ENCODE data around the gene CCL23.
"Not testable (repeated sequence)": the region's sequence is repeated elsewhere in the genome, so short reads cannot be mapped to it uniquely, and the experiment has no call there.

Gene CCL23, protein sequence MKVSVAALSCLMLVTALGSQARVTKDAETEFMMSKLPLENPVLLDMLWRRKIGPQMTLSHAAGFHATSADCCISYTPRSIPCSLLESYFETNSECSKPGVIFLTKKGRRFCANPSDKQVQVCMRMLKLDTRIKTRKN

GRCh38 chr17:36017799-36018198 is at the start of gene CCL23:
TSS of gene CCL23 (minus strand) at chr17:36017972. CDS start at chr17:36017897, 75 bp downstream.
- DNase-seq, result no peak

GRCh38 chr17:36066365-36066985 is 48.7 kb upstream of the CCL23 start:
- DNase-seq, result no peak

DNA sequence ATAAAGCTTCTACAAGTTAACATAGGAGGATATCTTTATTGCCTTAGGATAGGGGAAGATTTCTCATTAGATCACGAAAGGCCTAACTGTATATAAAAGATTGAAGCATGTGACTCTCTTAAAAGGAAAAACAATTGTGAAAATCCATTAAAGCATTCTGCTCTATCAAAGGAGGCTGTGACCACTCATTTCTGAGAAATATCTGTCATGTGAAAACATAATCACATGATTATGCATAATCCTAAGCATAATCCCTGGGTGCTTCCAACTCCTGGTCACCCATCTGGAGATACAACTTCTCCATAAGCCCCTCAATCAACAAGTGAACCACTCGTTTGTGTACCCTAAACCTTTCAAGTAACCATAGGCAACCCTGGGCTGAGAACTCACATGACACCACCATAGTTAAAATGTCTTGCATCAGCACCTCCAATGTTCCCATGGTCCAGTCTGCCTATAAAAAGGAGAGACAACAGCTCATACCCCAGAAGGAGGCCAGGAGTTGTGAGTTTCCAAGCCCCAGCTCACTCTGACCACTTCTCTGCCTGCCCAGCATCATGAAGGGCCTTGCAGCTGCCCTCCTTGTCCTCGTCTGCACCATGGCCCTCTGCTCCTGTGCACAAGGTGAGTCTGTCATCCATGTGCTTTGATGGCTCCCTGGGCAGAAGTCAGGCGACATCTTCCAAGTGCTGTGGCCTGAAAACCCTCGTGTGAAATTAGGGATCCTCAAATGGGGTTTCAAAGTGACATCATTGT is 46.2 kb upstream of the CCL23 start, which contains the start of gene CCL18:
Gene CCL18 (plus strand): TSS at position 487 of the 756 bp plus-strand sequence. CDS start 71 bp downstream, at position 558.
- DNase-seq, result no peak

- DNase-seq, result no peak
Measured at GRCh38 chr17:36060816-36061215, 43.0 kb upstream of the CCL23 start.

DNA sequence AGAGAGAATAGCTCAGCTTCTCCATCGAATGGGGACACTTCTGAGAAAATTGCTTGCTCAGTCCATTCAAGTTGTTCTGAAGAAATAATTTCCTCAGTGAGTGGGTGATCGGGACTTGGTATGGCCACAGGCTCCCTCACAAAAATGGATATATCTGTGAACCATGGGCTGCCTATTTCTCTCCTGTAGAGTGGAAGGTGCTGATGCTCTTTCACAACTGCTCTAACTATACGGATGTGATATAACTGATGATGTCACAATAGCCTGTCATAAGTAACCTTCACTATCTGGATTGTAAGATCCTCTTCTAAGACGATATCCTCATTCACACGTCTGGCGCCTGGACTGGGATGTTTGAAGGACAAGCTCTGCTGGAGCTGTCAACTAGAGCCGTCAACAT is 41.6 kb upstream of the CCL23 start:
- no peak for DNase-seq

DNA sequence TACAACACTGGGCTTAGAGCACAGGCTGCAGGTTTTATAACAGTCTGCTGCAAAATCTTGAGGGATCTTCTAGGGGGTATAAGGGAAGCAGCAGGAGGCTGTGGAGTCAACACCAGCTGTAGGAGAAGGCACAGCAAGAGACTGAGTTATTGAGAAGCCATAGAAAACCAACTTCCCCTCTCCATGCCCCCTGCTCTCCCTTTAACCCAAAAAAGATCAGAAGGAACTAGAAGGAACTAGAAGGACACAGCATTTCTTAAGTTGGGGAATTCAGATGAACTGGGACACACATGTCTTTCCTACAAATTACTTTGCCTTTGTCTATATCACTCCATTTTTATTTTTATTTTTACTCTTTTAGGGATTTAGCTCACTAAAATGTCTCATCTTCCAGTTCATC is 40.1 kb upstream of the CCL23 start:
- no peak for DNase-seq

- no peak for DNase-seq
Measured at GRCh38 chr17:36055921-36056520, 38.2 kb upstream of the CCL23 start.

DNA sequence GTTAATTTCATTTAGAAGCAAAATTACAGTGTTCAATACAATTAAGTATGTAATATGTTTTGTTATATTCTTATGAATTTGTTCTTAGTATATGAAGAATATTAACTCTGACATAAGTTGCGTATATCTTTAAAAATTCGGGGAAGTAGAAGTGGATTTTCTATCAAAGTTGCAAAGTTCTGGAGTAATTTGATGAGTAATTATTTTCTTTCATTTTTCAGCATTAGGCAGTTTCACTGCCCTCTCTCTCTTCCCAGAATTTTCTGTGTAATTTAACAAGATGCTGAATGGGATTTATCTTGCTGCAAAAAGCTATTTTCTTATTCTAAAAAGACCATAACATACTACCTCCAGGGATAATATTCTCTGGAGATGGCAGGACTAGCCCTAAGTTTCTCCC is 37.4 kb upstream of the CCL23 start:
- no peak for DNase-seq

GRCh38 chr17:36049643-36050042 is 31.9 kb upstream of the CCL23 start:
- DNase-seq, result no peak

- DNase-seq, result no peak
Measured at GRCh38 chr17:36048066-36048465, 30.3 kb upstream of the CCL23 start.

DNA sequence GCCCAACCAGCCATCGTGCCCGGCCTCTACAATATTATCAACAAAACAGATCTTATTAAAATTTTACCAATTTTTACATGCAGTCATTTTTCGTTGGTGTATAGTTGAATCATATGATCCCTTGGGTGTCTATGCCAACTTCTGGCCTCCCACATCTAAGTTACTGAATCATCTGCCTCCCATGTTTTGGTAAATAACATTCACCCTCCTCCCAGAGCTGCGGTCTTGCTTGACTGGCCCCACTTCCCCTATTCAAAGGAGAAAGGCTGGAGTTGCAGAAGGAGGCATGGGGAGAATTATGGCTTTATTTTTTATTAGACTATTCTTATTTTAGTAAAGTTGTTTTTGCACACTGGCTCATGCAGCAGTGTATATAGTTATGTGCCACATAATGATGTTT is 18.5 kb upstream of the CCL23 start:
- DNase-seq, result peak; percentile 61 to 62

GRCh38 chr17:36034127-36034526 is 16.4 kb upstream of the CCL23 start:
- peak; percentile 4 to 11 for DNase-seq

DNA sequence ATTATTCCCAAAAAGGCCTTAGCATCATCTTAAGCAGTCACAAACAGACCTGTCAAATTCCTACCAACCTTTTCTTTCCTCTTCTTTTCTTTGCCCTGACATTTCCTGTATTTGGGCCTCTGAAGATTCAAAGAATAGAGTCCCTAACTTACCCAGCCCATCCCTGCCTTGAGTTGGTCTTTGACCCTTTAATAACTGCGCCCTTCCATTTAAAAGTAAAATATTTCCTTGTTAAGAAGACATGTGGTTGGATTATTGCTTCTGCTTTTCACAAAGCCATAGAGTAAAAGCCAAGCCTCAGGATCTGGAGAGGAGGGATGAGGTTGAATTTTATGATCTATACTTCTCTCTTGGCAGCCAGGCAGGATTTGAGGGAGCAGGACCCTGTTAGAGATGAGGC is 13.2 kb upstream of the CCL23 start:
- no peak for DNase-seq

GRCh38 chr17:36027761-36028160 is 10.0 kb upstream of the CCL23 start:
- no peak for DNase-seq

DNA sequence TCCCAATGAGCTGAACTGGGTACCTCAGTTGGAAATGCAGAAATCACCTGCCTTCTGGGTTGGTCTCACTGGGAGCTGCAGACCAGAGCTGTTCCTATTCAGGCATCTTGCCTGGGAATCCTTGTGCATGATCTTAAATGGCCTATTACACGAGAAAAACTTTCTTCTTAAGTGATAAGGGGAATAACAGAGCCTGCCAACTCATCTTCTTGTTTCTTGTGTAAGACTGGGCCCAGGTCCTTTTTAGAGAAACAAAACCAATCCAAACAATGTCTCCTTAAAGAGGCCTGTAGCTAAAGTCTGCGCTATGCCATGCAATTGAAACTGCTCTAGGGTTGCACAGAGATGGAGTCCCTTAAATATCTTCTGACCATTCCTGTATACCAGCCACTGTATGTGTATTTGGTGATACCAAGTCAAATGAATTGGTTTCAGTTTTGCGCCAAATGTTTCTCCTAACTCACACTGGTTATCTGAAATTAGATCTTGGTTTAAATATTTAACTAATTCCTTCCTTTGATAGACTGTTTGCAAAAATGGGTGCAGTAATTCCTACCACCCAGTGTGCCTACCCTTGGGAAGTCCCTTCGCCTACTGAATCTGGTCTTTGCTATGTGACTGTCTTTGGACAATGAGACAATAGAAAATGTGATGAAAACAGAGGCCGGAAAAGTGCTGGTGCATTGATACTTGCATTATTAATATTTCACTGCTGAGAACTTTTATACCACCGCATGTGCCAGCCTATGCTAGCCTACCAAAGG is 6.5 kb upstream of the CCL23 start:
- no peak for DNase-seq

- DNase-seq, result no peak
Measured at GRCh38 chr17:36019423-36019822, 1.7 kb upstream of the CCL23 start.

- DNase-seq, result no peak
Measured at GRCh38 chr17:36016555-36016954, 1.2 kb downstream of the CCL23 start.

DNA sequence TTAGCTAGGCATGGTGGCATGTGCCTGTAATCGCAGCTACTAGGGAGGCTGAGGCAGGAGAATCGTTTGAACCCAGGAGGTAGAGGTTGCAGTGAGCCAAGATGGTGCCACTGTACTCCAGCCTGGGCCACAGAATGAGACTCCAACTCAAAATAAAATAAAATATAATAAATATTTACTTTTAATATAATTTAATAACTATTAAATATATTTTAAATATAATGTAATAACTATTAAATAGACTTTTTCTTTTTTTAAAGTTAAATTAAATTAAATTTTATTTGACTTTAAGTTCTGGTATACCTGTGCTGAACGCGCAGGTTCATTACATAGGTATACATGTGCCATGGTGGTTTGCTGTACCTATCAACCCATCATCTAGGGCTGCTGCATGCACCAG is 1.9 kb downstream of the CCL23 start:
- not testable (repeated sequence) for DNase-seq

- no peak for DNase-seq
Measured at GRCh38 chr17:36014946-36015345, 2.8 kb downstream of the CCL23 start.

DNA sequence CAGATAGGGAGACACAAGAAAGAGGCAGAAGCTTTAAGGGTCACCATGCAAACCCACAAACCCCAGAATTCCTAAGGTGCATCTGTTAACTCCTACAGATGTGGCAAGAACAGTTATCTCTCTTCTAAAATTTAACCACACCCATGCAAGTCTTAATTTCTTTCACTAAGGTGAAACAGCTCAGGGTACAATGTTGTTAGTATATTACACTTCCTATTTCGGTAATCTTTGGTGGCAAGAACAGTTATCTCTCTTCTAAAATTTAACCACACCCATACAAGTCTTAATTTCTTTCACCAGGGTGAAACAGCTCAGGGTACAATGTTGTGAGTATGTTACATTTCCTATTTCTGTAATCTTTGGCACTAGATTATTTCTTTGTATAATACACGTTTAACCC is 6.6 kb downstream of the CCL23 start:
- DNase-seq, result no peak

DNA sequence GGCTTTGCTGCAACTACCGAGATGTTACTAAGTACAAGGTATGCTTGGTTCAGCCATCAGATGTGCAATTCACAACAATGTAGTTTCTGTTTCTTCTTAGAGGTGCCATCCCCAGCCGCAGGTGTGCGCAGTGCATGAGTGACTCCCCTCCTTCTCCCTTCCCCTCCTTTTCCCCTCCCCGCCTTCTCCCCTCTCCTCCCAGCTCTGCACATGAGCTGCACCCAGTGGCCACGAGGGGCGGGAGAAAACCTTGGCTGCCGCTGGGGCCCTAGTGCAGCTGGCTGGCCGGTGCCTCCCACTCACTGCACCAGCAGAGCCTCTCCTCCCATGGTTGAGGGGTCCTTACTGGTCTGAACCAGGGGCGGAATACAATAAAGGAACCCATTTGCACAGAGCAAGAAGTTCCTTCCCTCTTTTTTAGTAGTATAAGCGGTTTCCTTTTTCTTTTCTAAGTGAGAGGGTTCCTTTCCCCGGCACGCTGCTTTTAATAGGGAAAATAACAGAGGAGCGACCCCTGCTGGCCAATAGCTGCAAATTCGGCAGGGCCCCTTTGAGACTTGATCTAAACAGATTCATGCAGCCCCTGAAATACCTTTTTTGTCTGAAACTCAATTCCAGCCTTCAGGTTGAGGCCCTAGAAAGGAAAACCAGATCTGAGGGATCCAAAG is 8.6 kb downstream of the CCL23 start:
- DNase-seq, result no peak

DNA sequence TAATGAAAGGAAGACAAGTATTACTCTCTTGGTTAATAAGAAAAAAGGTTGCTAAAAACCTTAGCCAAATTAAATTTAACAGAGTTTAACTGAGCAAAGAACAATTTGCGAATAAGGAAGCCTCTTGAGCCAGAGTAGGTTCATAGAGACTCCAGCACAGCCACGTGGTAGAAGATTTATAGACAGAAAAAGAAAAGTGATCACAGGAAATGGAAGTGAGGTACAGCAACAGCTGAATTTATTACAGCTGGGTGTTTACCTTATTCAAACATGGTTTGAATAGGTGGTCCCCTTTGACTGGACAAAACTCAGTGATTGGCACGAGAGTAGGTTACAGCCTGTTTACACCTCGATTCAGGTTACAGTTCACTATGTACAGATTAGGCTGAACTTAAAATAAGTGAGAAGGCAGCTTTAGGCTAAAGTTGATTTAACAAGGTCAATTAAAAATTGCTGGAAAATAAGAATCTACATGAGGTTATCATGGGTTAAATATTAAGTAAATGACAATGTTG is 13.1 kb downstream of the CCL23 start:
- no peak for DNase-seq
